ENCODE results near the gene YJEFN3. TPM values are rescaled to one million over a fixed set of nuclear protein-coding genes. Genes with fewer than 3 reads are reported as not detected.
A peak's percentile ranks its signal among the peaks of the same experiment; 100 is the strongest.

Gene YJEFN3
- total RNA-seq, 1 donor from 2014 or later = 0.79 TPM

- no peak for FAIRE-seq
- no peak for TF ChIP-seq CTCF (IDR thresholded peaks at IDR 0.05; ENCODE audit: insufficient read depth, low read length, severe bottlenecking)
These were observed 34.7 kb downstream of the YJEFN3 start for GRCh38 chr19:19563348-19563848.

GRCh38 chr19:19566306-19566705 is 37.6 kb downstream of the YJEFN3 start:
- H3K36me3 ChIP-seq (ENCODE audit: control insufficient read depth, insufficient read depth, low read length) = no peaks in the 10 kb centered on the region
- DNase-seq (ENCODE audit: low read depth) = no peak
- FAIRE-seq = no peak
- H3K27me3 ChIP-seq (ENCODE audit: control insufficient read depth, insufficient read depth, low read length) = no peaks in the 10 kb centered on the region
- no peak overlapping the region for H3K4me3 ChIP-seq (ENCODE audit: low read depth, low read length)
- TF ChIP-seq CTCF (IDR thresholded peaks at IDR 0.05; ENCODE audit: insufficient read depth, low read length, severe bottlenecking) = no peak

More at GRCh38 chr19:19563348-19563848, 34.7 kb downstream of the YJEFN3 start:
- Histone ChIP-seq H3K4me3 (ENCODE audit: low read depth, low read length) (no peak overlapping the region), H3K36me3 (ENCODE audit: control insufficient read depth, insufficient read depth, low read length) (no peaks in the 10 kb centered on the region), H3K27me3 (ENCODE audit: control insufficient read depth, insufficient read depth, low read length) (no peaks in the 10 kb centered on the region)
- no peak for DNase-seq (ENCODE audit: low read depth)

- Histone ChIP-seq H3K4me3 (ENCODE audit: low read depth, low read length) (no peak overlapping the region), H3K36me3 (ENCODE audit: control insufficient read depth, insufficient read depth, low read length) (no peaks in the 10 kb centered on the region), H3K27me3 (ENCODE audit: control insufficient read depth, insufficient read depth, low read length) (no peaks in the 10 kb centered on the region)
- TF ChIP-seq CTCF (IDR thresholded peaks at IDR 0.05; ENCODE audit: insufficient read depth, low read length, severe bottlenecking) = no peak
- FAIRE-seq (no peak), DNase-seq (ENCODE audit: low read depth) (no peak)
These were observed 38.7 kb downstream of the YJEFN3 start for GRCh38 chr19:19567391-19567790.

GRCh38 chr19:19568802-19569756 is 40.4 kb downstream of the YJEFN3 start:
- FAIRE-seq (peak; percentile 83), DNase-seq (ENCODE audit: low read depth) (peak; percentile 3)
- Histone ChIP-seq H3K27me3 (ENCODE audit: control insufficient read depth, insufficient read depth, low read length) (no peaks in the 10 kb centered on the region), H3K4me3 (ENCODE audit: low read depth, low read length) (no peak overlapping the region), H3K36me3 (ENCODE audit: control insufficient read depth, insufficient read depth, low read length) (no peaks in the 10 kb centered on the region)
- TF ChIP-seq CTCF (IDR thresholded peaks at IDR 0.05; ENCODE audit: insufficient read depth, low read length, severe bottlenecking) = no peak

- no peaks in the 10 kb centered on the region for H3K27me3 ChIP-seq (ENCODE audit: control insufficient read depth, insufficient read depth, low read length)
- DNase-seq (ENCODE audit: low read depth) (no peak), FAIRE-seq (no peak)
- no peaks in the 10 kb centered on the region for H3K36me3 ChIP-seq (ENCODE audit: control insufficient read depth, insufficient read depth, low read length)
- no peak overlapping the region for H3K4me3 ChIP-seq (ENCODE audit: low read depth, low read length)
- no peak for TF ChIP-seq CTCF (IDR thresholded peaks at IDR 0.05; ENCODE audit: insufficient read depth, low read length, severe bottlenecking)
These were observed 41.9 kb downstream of the YJEFN3 start for GRCh38 chr19:19570571-19570970.

Measured in bronchial epithelial cell (primary cell).